ENCODE data around the gene ZC3H8.
"Not testable (repeated sequence)": the region's sequence is repeated elsewhere in the genome, so short reads cannot be mapped to it uniquely, and the experiment has no call there.

Gene ZC3H8

GRCh38 chr2:112254466-112255240 is at the start of gene ZC3H8:
Gene ZC3H8 (minus strand): TSS chr2:112255042. CDS start chr2:112254981, 61 bp downstream.
- peak; percentile 93 for DNase-seq (ENCODE audit: low spot score)

- DNase-seq (ENCODE audit: low spot score): no peak
These were observed 49.6 kb upstream of the ZC3H8 start for GRCh38 chr2:112304298-112304941.

- DNase-seq (ENCODE audit: low spot score): no peak
These were observed 47.1 kb upstream of the ZC3H8 start for GRCh38 chr2:112301973-112302372.

GRCh38 chr2:112301171-112301584 is 46.3 kb upstream of the ZC3H8 start:
- DNase-seq (ENCODE audit: low spot score): no peak

GRCh38 chr2:112296407-112296806 is 41.6 kb upstream of the ZC3H8 start:
- DNase-seq (ENCODE audit: low spot score): no peak

GRCh38 chr2:112295407-112296078 is 40.7 kb upstream of the ZC3H8 start:
- DNase-seq (ENCODE audit: low spot score): no peak

- DNase-seq (ENCODE audit: low spot score): no peak
These were observed 39.0 kb upstream of the ZC3H8 start for GRCh38 chr2:112293636-112294401.

GRCh38 chr2:112290648-112291047 is 35.8 kb upstream of the ZC3H8 start:
- no peak for DNase-seq (ENCODE audit: low spot score)

GRCh38 chr2:112290088-112290487 is 35.2 kb upstream of the ZC3H8 start:
- DNase-seq (ENCODE audit: low spot score): no peak

GRCh38 chr2:112283535-112283934 is 28.7 kb upstream of the ZC3H8 start:
- not testable (repeated sequence) for DNase-seq (ENCODE audit: low spot score)

- not testable (repeated sequence) for DNase-seq (ENCODE audit: low spot score)
These were observed 27.2 kb upstream of the ZC3H8 start for GRCh38 chr2:112282066-112282465.

- no peak for DNase-seq (ENCODE audit: low spot score)
These were observed 22.9 kb upstream of the ZC3H8 start for GRCh38 chr2:112277596-112278220.

- DNase-seq (ENCODE audit: low spot score): no peak
These were observed 22.1 kb upstream of the ZC3H8 start for GRCh38 chr2:112276954-112277353.

GRCh38 chr2:112275887-112276773 is 21.3 kb upstream of the ZC3H8 start:
- DNase-seq (ENCODE audit: low spot score): peak; percentile 83

- DNase-seq (ENCODE audit: low spot score): peak; percentile 99
These were observed 20.6 kb upstream of the ZC3H8 start, which contains the start of gene ZC3H6 for GRCh38 chr2:112275311-112275886. Gene ZC3H6 (plus strand): TSS chr2:112275597. CDS start chr2:112275995, 398 bp downstream.

- DNase-seq (ENCODE audit: low spot score): no peak
These were observed 18.5 kb upstream of the ZC3H8 start for GRCh38 chr2:112273349-112273748.

- DNase-seq (ENCODE audit: low spot score): no peak
These were observed 17.8 kb upstream of the ZC3H8 start for GRCh38 chr2:112272669-112273068.

- no peak for DNase-seq (ENCODE audit: low spot score)
These were observed 13.7 kb upstream of the ZC3H8 start for GRCh38 chr2:112268547-112268946.

- DNase-seq (ENCODE audit: low spot score): no peak
These were observed 8.0 kb upstream of the ZC3H8 start for GRCh38 chr2:112262876-112263275.

GRCh38 chr2:112260295-112260625 is 5.4 kb upstream of the ZC3H8 start:
- DNase-seq (ENCODE audit: low spot score): no peak

All from kidney tubule cell (primary cell).